GM21423 (cell line): ENCODE data around the gene VTI1A.
"Not testable (repeated sequence)": the region's sequence is repeated elsewhere in the genome, so short reads cannot be mapped to it uniquely, and the experiment has no call there.

Experiments
- ATAC-seq: cut with Tn5 transposase; IDR thresholded peaks from one replicate; pipeline ENCODE4 v1.9.1; 2021; ENCODE audit warnings: mild to moderate bottlenecking, moderate library complexity; ENCODE audit not compliant: unreplicated experiment

The VTI1A gene

GRCh38 chr10:112713411-112713810, 266.4 kb downstream of the VTI1A start:
- no peak for ATAC-seq

- no peak for ATAC-seq
These were observed 268.6 kb downstream of the VTI1A start for GRCh38 chr10:112715581-112715980.

- ATAC-seq, result no peak
These were observed 269.1 kb downstream of the VTI1A start for GRCh38 chr10:112716076-112716475.

- no peak for ATAC-seq
These were observed 270.0 kb downstream of the VTI1A start for GRCh38 chr10:112716924-112717413.

GRCh38 chr10:112720178-112720577, 273.2 kb downstream of the VTI1A start:
- ATAC-seq, result no peak

GRCh38 chr10:112721080-112721698, 274.2 kb downstream of the VTI1A start:
- ATAC-seq, result peak; percentile 76

- ATAC-seq, result no peak
These were observed 275.7 kb downstream of the VTI1A start for GRCh38 chr10:112722758-112723157.

- ATAC-seq, result no peak
These were observed 276.9 kb downstream of the VTI1A start for GRCh38 chr10:112723876-112724275.

GRCh38 chr10:112724404-112724991, 277.5 kb downstream of the VTI1A start:
- ATAC-seq, result no peak

GRCh38 chr10:112728118-112728883, 281.3 kb downstream of the VTI1A start:
- ATAC-seq, result no peak

- ATAC-seq, result peak; percentile 60
These were observed 282.0 kb downstream of the VTI1A start for GRCh38 chr10:112728997-112729396.

- ATAC-seq, result not testable (repeated sequence)
These were observed 284.4 kb downstream of the VTI1A start for GRCh38 chr10:112731450-112731849.

- ATAC-seq, result peak; percentile 59
These were observed 285.4 kb downstream of the VTI1A start for GRCh38 chr10:112732277-112732921.

- no peak for ATAC-seq
These were observed 288.2 kb downstream of the VTI1A start for GRCh38 chr10:112735041-112735695.

GRCh38 chr10:112738606-112739591, 291.9 kb downstream of the VTI1A start:
- ATAC-seq, result no peak

- ATAC-seq, result no peak
These were observed 292.8 kb downstream of the VTI1A start for GRCh38 chr10:112739592-112740353.

GRCh38 chr10:112741830-112742402, 294.9 kb downstream of the VTI1A start:
- ATAC-seq, result no peak
